Central memory CD4-positive, alpha-beta T cell (primary cell): ENCODE data around the gene EEF2K.
A peak's percentile ranks its signal among the peaks of the same experiment; 100 is the strongest.
"Not testable (repeated sequence)": the region's sequence is repeated elsewhere in the genome, so short reads cannot be mapped to it uniquely, and the experiment has no call there.

ENCODE experiments used
- DNase-seq: peaks from one replicate; pipeline ENCODE4 v3.0.0; 2022
- total RNA-seq, 3 experiments: gene quantifications; one replicate each; lab custom pipeline; 2026; lab: John Stamatoyannopoulos, UW

Gene EEF2K
- total RNA-seq = 36.7 to 43.8 (median 42.1) reads per million in 3 experiments

DNA sequence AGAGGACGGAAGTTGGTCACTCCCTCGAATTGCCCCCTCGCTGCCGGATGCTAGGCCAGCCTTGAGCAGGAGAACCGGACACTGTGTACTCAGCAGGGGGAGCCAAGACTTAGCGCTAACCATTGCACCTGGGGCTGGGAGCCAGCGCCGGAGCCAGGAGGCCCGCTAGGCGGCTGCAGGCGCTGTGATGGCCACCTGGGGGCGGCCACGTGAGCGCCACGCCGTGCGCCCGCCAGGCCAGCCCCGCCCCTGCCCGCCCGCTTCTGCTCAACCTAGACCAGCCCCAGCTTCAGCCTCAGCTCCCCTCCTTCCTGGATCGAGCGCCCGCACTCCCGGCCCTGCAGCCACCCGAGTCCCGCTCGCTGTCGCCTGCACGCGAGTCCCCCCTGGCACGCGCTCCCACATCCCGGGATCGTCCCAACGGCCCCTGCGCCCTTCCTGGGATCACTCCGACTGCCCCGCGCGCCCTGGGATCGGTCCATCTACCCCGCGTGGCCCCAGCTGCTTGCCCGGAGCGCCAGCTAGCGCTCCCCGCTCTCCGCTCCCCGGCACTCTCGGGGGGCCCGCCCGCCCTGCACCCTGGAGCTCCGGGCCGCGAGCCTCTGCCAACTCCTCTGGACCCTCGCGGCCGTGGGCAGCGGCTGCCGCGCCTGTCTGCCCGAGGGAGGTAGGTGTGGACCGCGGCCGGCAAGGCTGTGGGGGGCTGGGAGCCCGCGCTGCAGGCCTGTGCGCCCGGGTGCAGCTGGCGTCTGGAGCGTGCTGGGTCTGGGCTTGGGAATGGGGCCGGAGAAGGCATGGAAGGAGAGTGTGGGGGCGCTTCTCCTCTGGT is at the start of gene EEF2K:
Gene EEF2K, plus strand, starts transcription at position 266 of the 829 bp plus-strand sequence. CDS start 19,452 bp downstream, outside the sequence.
- DNase-seq = peak; percentile 67

DNA sequence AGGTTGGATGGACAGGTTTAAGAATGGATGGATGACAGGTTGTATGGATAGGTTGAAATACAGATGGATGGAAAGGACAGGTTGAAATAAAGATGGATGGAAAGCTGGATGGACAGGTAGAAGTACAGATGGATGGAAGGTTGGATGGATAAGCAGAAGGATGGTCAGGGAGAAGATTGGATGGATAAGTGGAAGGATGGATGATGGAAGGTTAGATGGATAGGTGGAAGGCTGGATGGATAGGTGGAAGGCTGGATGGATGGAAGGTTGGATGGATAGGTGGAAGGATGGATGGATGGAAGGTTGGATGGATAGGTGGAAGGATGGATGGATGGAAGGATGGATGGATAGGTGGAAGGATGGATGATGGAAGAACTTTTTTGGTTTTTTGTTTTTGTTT is 44.7 kb upstream of the EEF2K start:
- DNase-seq = no peak

DNA sequence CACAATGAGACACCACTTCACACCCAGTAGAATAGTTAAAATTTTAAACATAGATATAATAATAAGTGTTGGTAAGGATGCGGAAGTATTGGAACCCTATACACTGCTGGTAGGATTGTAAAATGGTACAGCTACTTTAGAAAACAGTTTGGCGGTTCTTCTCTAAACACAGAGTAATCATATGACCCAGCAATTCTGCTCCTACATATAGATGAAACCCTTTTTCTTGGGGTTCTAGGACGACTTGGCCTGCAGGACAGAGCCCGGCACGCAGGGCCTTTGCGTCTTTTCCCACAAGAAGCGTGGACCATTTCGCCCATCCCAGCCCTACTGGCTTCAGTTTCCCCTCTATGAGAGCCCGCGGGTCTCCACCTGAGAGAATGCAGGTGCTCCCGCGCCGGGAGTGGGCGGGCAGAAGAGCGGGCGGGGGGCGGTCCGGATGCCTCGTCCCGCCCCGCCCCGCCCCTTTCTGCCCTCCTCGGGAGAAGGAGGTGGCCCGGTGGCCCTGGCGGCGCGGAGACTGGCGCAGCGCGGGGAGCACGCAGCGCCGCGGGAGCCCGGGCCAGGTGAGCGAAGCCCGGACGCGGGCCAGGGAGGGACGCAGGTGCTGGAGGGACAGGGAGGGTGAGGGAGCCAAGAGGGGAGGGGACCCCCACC is 44.0 kb upstream of the EEF2K start, which contains the start of gene SDR42E2:
Gene SDR42E2, plus strand, starts transcription at position 508 of the 657 bp plus-strand sequence. CDS start 3,077 bp downstream, outside the sequence.
- peak; percentile 25 for DNase-seq

DNA sequence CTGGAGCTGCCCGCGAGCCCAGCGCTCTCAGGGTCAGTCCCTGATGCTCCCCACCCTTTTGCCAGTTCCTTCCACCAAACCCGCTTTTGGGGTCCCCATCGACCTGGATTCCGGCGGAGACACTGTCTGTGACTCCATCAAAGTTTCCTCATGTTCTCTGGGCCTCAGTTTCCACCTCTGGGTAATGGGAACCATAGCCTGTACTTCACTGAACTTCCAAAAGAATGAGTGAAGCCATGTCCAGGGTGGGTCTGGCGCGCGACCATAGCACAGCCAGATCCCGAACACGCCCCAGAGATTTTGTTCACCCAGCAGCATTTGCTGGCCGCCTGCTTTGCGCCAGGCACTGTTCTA is 43.4 kb upstream of the EEF2K start:
- no peak for DNase-seq

DNA sequence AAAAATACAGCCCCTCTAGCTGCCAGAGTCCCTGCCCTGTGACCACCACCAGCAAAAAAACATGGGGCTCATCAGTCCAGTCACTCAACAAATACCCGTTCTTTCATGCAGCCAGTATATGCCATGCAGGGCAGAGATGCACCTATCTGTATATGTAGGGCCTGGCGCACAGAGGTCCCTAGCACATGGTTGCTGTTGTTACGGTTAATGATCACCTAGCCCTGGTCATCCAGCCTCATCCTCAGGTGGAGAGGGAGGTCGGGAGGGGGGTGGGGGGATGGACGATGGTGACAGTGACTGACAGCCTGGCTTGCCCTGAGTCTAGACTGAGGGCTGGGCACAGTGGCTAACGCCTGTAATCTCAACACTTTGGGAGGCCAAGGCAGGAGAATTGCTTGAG is 42.3 kb upstream of the EEF2K start:
- no peak for DNase-seq

DNA sequence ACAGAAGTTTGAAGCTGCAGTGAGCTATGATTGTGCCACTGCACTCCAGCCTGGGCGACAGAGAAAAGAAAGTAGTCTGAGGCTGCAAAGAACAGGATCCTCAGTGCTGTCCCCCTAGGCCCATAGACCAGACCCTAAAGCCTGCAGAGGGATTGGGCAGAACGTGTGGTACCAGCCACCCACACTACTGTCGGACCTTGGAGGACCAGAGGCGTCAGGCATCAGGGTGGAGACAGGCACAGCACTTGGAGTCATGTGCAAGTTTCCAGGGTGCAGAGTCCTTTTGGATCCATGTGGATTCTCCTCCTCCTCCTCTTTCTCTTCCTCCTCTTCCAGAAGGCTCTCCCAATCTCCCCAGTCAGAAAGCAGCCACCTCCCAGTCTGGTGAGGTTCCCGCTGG is 41.6 kb upstream of the EEF2K start:
- no peak for DNase-seq

DNA sequence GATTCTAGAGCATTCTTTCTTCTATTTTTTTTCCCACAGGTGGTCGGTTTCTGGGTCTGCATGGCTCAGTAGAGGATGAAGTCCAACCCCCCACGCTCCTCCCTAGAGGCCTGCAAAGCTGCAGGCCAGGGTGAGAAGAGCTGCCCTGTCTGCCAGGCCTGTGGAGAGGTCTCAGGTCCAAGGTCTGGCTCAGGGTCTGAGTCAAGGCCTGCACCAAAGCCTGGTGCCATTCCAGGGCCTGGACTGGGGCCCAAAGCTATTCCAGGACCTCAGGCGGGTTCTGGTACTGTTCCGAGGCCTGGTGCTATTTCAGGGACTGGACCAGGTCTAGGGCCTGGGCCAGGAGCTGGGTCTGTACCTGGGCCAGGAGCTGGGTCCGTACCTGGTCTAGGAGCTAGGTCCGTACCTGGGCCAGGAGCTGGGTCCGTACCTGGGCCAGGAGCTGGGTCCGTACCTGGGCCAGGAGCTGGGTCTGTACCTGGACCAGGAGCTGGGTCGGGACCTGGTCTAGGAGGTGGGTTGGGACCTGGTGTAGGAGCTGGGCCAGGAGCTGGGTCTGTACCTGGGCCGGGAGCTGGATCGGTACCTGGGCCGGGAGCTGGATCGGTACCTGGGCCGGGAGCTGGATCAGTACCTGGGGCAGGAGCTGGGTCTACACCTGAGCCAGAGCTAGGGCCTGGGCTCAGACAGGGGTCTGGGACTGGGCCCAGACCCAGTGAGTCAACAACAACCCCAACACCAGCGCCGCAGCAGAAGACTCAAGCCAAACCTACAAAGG is 40.4 kb upstream of the EEF2K start:
- DNase-seq = no peak

DNA sequence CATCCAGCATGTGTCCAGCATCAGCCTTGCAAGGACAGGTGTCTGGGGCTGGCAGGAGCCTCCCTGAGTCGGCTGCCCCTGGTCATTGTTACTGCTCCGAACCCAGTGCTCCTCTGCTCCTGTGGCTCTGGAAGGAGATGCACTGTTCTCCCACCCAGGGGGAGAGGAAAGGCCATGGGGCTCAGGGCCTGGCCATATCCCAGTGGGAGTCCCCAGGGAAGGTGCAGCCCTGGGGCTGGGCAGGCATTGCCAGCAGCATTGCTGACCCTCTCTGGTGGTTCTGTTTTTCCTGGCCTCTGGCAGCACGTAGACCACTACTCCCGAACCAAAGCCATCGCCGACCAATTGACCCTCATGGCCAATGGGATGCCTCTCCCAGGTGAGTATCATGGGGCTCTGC is 34.1 kb upstream of the EEF2K start:
- no peak for DNase-seq

DNA sequence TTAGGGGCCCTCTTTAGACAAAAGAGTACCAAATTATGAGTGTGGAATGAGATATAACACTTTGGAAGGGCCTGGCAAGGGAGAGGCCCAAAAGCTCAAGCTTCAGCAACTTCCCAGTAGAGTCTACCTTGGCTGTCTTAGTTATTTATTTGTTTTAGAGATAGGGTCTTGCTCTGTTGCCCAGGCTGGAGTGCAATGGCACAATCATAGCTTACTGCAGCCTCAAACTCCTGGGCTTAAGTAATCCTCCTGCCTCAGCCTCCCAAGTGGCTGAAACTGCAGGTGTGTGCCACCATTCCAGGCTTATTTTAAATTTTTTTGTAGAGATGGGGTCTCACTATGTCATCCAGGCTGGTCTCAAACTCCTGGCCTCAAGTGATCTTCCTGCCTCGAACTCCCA is 33.4 kb upstream of the EEF2K start:
- not testable (repeated sequence) for DNase-seq

DNA sequence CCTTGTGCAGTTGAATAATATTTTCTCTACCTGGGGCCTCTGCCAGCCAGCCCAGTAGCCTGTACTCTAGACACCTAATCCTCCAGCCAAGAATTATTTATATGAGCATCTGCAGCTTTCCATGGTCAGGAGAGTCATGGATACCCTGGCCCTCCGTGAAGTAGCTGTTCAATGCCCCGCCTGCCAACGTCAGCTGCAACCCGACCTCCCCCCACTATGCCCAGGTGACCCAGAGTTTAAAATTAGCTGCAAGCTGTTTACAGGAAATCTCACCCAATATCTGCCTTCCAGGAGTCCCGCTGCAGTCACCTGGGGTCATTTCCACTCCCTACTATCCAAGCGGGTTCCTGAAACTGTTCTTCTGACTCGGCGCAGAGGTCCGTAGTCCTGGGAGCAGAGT is 31.4 kb upstream of the EEF2K start:
- no peak for DNase-seq

DNA sequence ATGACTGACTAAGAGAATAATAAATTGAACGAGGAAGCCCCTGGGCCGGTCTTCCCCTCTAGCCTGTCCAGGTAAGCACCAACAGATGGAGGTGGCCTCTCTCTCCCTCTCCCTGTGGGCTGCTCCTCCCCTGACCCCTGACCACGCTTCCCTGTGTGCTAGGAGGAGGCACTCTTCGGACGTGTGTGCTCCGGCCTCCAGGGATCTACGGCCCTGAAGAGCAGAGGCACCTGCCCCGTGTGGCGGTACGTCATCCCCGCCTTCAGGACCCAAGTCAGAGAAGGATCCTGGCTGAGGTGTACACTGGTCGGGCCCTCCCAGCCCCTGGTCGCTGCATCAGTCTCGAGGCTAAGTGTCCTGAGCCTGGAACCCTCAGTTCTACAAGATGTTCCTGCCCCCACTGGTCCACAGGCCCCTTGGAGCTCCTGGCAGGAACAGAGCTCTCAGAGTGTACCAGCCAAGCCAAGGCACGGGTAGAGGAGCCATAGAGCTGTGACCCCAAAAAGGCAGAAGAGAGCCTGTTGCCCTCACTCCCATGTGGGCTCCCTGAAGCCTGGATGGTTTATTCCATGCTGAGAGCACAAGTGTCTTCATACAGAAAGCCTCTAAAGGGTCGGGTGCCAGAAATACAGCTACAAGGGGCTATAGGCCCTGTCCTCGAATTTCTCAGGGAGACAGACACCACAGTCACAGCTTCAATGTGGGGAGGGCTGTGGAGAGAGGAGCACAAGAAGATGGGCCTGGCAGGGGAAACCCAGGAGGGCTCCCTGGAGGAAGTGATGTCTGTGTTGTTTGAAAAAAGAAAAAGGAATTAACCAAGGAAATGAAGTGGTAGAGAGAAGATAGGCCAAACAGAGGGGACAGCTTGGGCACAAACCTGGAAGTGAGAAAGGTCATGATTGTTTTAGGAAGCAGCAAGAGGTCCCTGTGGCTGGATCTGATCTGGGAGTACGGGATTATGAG is 27.8 kb upstream of the EEF2K start:
- DNase-seq = no peak

DNA sequence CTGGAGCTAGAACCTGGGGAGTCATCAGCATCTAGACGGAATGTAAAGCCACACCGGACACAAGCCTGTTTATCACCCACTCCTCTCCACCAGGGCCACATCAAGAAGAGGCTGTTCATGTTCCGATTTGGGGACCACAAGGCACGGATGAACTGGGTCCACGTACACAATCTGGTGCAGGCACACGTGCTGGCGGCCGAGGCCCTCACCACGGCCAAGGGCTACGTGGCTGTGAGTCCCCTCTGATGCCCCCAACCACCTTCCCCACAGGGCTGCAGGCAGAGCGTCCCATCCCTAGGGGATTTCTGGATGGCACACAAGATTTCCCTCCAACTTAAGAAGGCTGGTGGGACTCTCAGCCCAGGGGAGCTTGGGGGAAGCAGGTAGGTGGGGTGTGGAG is 24.7 kb upstream of the EEF2K start:
- no peak for DNase-seq

DNA sequence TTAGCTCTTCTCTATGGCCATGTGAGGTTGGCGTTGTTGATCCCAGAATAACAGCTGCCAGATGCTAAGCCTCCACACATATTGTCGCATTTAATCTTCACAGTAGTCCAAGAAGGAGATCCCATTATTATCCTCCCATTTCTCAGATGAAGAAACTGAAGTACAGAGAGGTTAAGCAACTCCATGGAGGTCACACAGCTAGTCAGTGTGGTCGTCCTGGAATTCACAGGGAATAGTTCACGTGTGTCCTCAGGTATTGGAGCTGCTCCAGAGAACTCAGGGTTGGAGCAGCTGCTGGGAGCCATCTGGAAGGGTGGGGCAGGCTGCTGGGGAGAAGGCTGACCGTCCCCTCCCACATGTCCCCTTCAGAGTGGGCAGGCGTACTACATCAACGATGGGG is 24.2 kb upstream of the EEF2K start:
- DNase-seq = no peak

DNA sequence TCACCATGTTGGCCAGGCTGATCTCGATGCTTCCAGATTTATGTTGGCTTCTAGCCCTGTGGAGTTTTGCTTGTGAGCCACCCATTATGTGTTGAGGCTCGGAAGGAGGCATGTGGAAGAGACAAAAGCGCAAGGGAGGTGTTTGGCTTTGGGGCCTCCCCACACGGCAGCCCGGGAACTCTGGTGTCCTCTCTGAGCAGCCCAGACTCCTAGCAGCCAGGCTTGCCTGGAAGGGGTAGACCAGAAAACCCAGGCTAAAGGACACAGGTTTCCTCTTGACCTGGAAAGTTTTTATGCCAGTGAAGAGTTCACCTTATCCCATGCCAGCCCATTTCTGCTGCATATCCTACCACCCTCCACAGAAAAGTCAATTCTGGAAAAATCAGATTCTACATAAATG is 22.7 kb upstream of the EEF2K start:
- no peak for DNase-seq

DNA sequence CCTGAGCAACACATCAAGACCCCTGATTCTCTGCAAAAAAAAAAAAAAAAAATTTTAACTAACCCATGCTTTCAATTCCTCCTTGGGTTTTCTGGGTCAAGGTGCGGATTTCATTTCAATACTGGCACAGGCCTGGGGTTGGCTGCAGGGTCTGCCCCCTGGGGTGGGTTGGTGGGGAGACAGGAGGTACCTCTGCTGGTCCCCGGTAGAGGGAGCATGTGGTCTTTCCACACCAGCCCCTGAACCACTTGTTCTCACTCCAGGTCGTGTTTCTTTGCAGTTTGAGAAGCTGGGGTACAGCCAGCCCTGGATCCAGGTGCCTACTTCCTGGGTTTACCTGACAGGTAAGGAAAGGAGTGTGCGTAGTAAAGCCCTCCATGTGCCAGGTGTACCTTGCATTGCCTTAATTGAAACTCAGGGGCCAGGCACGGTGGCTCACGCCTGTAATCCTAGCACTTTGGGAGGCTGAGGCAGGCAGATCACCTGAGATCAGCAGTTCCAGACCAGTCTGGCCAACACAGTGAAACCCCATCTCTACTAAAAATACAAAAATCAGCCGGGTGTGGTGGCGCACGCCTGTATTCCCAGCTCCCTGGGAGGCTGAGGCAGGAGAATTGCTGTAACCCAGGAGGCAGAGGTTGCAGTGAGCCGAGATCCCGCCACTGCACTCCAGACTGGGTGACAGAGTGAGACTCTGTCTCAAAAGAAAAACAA is 22.0 kb upstream of the EEF2K start:
- no peak for DNase-seq

DNA sequence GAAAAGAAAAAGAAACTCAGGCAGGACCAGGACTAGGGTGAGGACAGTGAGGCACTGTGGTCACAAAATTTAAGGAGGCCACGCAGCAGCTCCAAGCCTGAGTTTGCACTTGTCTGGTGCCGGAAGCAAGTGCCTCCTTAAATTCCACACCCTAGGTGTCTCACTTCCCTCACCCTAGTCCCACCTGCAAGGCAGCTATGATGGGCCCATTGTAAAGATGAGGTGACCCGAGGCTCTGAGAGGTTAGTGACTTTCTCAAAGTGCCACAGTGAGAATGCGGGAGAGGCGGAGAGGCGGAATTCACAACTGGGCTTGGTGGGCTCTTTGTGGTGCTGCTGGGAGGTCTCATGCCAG is 21.5 kb upstream of the EEF2K start:
- DNase-seq = no peak

DNA sequence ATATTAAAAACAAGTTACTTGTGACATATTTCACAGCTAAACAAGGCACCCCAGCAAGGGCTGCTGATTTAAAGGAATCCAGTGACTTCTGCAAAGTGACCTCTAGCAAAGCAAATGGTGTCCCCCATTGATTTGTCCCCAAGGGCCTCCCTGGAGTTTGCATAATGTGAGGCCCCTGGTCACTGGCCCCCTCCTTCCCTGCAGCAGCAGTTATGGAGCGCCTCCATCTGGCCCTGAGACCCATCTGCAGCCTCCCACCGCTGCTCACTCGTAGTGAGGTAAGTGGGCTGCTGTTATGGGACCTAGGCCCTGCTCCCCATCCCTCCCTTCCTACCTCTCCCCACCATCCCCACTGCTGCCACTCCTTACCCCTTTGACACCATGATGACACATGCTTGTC is 19.6 kb upstream of the EEF2K start:
- DNase-seq = no peak

DNA sequence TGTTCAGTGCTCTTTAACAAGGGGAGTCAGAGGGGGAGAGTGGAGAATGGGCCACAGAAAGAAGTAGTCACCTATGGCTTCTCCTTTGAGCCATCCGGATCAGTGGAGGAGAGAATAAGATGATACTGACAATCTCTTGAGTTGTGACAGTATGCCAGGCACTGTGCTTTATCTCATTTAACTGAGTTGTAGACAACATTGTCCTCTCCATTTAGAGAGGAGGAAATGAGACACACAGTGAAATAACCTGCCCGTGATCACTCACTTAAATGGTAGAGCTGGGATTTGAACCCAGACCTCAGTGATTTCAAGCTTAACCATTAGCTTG is 17.8 kb upstream of the EEF2K start:
- DNase-seq = no peak

DNA sequence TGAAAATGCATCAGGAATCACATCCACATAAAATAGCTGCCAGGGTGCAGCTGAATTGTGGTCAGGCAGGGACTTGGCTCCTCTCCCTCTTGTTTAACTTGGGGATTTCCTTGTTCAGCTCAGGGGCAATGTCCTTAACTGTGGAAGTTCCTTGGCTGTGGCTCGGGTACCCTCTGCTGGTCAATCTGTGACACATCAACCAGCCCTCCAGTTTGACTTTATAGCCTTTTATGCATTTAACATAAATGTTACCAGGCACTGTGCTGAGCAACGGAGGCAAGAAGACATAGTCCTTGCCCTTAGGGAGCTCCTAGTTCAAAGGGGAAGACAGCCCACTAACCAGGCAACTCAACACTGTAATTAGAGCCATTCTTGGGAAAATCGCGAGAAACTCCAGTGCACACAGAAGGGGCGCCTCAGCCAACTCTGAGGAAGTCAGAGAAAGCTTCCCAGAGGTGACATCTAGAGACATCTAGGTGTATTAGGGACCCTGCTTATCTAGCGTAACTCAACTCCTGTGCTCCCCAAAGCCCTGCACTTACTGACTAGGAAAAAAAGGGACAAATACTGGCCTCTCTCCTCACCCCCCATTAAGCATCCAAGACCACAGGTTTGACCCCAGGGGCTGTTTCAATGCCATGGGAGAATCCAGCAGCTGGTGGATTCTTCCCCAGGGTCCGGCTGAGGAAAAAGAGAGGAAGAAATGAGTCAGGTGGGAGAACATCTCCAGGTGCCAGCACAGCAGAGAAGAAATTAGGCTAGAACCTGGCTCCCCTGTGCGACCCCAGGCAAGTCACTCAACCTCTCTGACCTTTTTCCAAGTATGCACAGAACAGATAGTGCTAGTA is 17.3 kb upstream of the EEF2K start:
- DNase-seq = peak; percentile 71

DNA sequence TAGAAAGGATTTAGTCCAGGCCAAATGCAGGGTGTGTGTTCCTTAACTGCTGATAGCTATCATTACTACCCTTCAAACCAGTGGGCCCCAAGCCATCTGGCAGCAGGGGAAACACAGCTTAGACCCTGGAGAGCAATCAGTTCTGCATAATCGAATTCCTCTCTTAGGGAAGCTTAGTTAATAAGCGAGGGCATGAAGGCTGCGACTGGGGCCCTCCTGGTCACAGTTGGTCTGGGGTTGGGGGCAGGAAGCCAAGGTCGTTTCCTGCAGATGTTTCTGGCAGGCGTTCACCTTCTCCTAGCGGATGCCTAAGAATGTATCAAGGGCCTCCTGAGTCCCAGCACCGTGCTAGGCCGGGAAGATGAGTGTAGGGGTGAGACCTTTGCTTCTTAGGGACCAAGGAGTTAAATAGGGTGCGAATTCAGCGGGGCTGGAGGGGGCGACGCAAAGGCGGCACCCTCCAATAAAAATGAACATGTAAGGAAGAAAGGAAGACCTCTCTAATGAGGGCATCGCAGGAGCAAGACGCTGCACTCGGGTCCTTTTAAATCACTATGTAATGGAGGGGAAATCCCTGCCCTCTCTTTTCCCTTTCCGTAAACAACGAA is 16.5 kb upstream of the EEF2K start:
- DNase-seq = no peak
